HepG2 (cell line): Measurements from ENCODE around the gene HIPK2. TPM values are rescaled to one million over a fixed set of nuclear protein-coding genes. Genes with fewer than 3 reads are reported as not detected.

ENCODE experiments used
- ARHGAP35 ChIP-seq: sonication (generic); formaldehyde crosslinking; IDR thresholded peaks from 2 replicates; pipeline ENCODE4 v1.9.0; 2022; ENCODE audit warnings: mild to moderate bottlenecking, inconsistent platforms, moderate library complexity, missing genetic modification reagents, borderline replicate concordance
- ATF7 ChIP-seq, 2 experiments: fragments of 450-650 bp in 1 of 2; sonication (generic) in 1 of 2; formaldehyde crosslinking in 1 of 2; IDR thresholded peaks; 2 replicates each; pipeline versions ENCODE4 v1.4.0 to v1.6.1; 2016 to 2020; ENCODE audit warnings: antibody characterized with exemption in 1 of 2, mild to moderate bottlenecking in 1 of 2, missing genetic modification reagents in 1 of 2
- JUND ChIP-seq: sonication (generic); formaldehyde crosslinking; IDR thresholded peaks from 2 replicates; pipeline ENCODE4 v1.8.0; 2022; ENCODE audit warnings: mild to moderate bottlenecking, missing genetic modification reagents
- KDM1A ChIP-seq: IDR thresholded peaks from 2 replicates; pipeline ENCODE4 v1.6.1; 2016; ENCODE audit warnings: missing compliant biosample characterization
- LCORL ChIP-seq, 2 experiments: fragments of 450-650 bp in 1 of 2; sonication (generic) in 1 of 2; formaldehyde crosslinking in 1 of 2; IDR thresholded peaks; 2 replicates each; pipeline versions ENCODE4 v1.5.0 to v1.6.1; 2017 to 2020; ENCODE audit warnings: antibody characterized with exemption in 1 of 2, missing genetic modification reagents in 1 of 2
- MIER3 ChIP-seq: IDR thresholded peaks from 2 replicates; pipeline ENCODE4 v1.6.1; 2016; ENCODE audit warnings: missing compliant biosample characterization, borderline replicate concordance
- MTA3 ChIP-seq: sonication (generic); formaldehyde crosslinking; IDR thresholded peaks from 2 replicates; pipeline ENCODE4 v1.4.0; 2020; ENCODE audit warnings: missing genetic modification reagents
- RAD51 ChIP-seq: fragments of 450-650 bp; IDR thresholded peaks from 2 replicates; pipeline ENCODE4 v1.6.1; 2016; ENCODE audit warnings: borderline replicate concordance
- SIN3A ChIP-seq: IDR thresholded peaks from 2 replicates; pipeline ENCODE4 v1.6.1; 2011; ENCODE audit warnings: low read depth, mild to moderate bottlenecking, control low read depth, low read length, borderline replicate concordance
- SIX4 ChIP-seq: sonication (generic); formaldehyde crosslinking; IDR thresholded peaks from 2 replicates; pipeline ENCODE4 v1.4.0; 2020; ENCODE audit warnings: missing genetic modification reagents
- SMAD9 ChIP-seq: sonication (generic); formaldehyde crosslinking; IDR thresholded peaks from 2 replicates; pipeline ENCODE4 v1.5.1; 2020; ENCODE audit warnings: mild to moderate bottlenecking, missing genetic modification reagents
- SNRNP70 ChIP-seq: fragments of 200-400 bp; formaldehyde crosslinking; IDR thresholded peaks from 2 replicates; pipeline ENCODE4 v1.6.1; 2017; ENCODE audit warnings: mild to moderate bottlenecking, low read depth, low read length, moderate library complexity
- SRSF4 ChIP-seq: fragments of 200-400 bp; formaldehyde crosslinking; IDR thresholded peaks from one replicate; pipeline ENCODE4 v1.6.1; 2018; ENCODE audit warnings: mild to moderate bottlenecking, low read depth, low read length, moderate library complexity; ENCODE audit not compliant: poor library complexity, severe bottlenecking
- TRIM24 ChIP-seq: sonication (generic); formaldehyde crosslinking; IDR thresholded peaks from 2 replicates; pipeline ENCODE4 v1.8.0; 2022; ENCODE audit warnings: mild to moderate bottlenecking, missing genetic modification reagents
- ZC3H13 ChIP-seq: sonication (generic); formaldehyde crosslinking; IDR thresholded peaks from 2 replicates; pipeline ENCODE4 v1.8.1; 2023; ENCODE audit warnings: mild to moderate bottlenecking, missing genetic modification reagents, moderate library complexity
- ZFP62 ChIP-seq: sonication (generic); formaldehyde crosslinking; IDR thresholded peaks from 2 replicates; pipeline ENCODE4 v1.4.0; 2020; ENCODE audit warnings: missing genetic modification reagents
- ZFX ChIP-seq: sonication (generic); formaldehyde crosslinking; IDR thresholded peaks from 2 replicates; pipeline ENCODE4 v1.4.0; 2020; ENCODE audit warnings: mild to moderate bottlenecking, low read depth, missing genetic modification reagents, moderate library complexity
- ZMYM4 ChIP-seq: sonication (generic); formaldehyde crosslinking; IDR thresholded peaks from 2 replicates; pipeline ENCODE4 v1.8.1; 2023; ENCODE audit warnings: mild to moderate bottlenecking, missing genetic modification reagents
- ZNF17 ChIP-seq: sonication (generic); formaldehyde crosslinking; IDR thresholded peaks from 2 replicates; pipeline ENCODE4 v1.5.0; 2020; ENCODE audit warnings: mild to moderate bottlenecking, missing genetic modification reagents
- ZNF232 ChIP-seq: sonication (generic); formaldehyde crosslinking; IDR thresholded peaks from 2 replicates; pipeline ENCODE4 v1.4.0; 2020; ENCODE audit warnings: missing genetic modification reagents, borderline replicate concordance
- ZNF235 ChIP-seq: sonication (generic); formaldehyde crosslinking; IDR thresholded peaks from 2 replicates; pipeline ENCODE4 v1.8.1; 2023; ENCODE audit warnings: mild to moderate bottlenecking, missing genetic modification reagents, borderline replicate concordance
- ZNF614 ChIP-seq: IDR thresholded peaks from 2 replicates; pipeline ENCODE4 v1.6.1; 2018; ENCODE audit warnings: missing biosample characterization, missing genetic modification reagents, inconsistent platforms, borderline replicate concordance
- polyA plus RNA-seq, 8 experiments: library from polyadenylated mRNA; depleted of rRNA in 3 of 8; stranded (reverse) in 7 of 8; unstranded in 1 of 8; fragments of >200 nt; fragmentation: Illumina TruSeq in 4 of 8; extraction: Trizol in 4 of 8; gene quantifications; 2 replicates each; pipeline versions ENCODE4 v1.2.1 to v1.2.3, GENCODE V29; 2011 to 2016; ENCODE audit warnings: low read depth in 4 of 8, missing spikeins in 1 of 8, mixed read lengths in 1 of 8; ENCODE audit not compliant: insufficient read depth in 1 of 8
- total RNA-seq, 5 experiments: library from RNA; depleted of rRNA; stranded (reverse); fragments of >200 nt; fragmentation: Illumina TruSeq; extraction: Trizol; gene quantifications; 2 replicates each; pipeline ENCODE4 v1.2.3, GENCODE V29; 2016; ENCODE audit warnings: low read depth in 1 of 5
- TF ChIP-seq, protein P1 (sequence below): sonication (generic); formaldehyde crosslinking; IDR thresholded peaks from 2 replicates; pipeline ENCODE4 v1.8.1; 2023; ENCODE audit warnings: mild to moderate bottlenecking, inconsistent platforms, moderate library complexity, missing genetic modification reagents, borderline replicate concordance
- TF ChIP-seq, protein P2 (sequence below): sonication (generic); formaldehyde crosslinking; IDR thresholded peaks from 2 replicates; pipeline ENCODE4 v1.5.1; 2020; ENCODE audit warnings: mild to moderate bottlenecking, missing genetic modification reagents, borderline replicate concordance
- TF ChIP-seq, protein P3 (sequence below): sonication (generic); formaldehyde crosslinking; IDR thresholded peaks from 2 replicates; pipeline ENCODE4 v1.8.0; 2022; ENCODE audit warnings: mild to moderate bottlenecking, missing genetic modification reagents
- TF ChIP-seq, protein P4 (sequence below): sonication (generic); formaldehyde crosslinking; IDR thresholded peaks from 2 replicates; pipeline ENCODE4 v1.5.0; 2020; ENCODE audit warnings: mild to moderate bottlenecking, low read depth, missing genetic modification reagents, borderline replicate concordance

The HIPK2 gene
- total and polyA plus RNA-seq, 2 of the 13 experiments (the other 11 are each of a cell fraction or from before 2014, with no cell fraction given) = 14.4 to 20.2 TPM

DNA sequence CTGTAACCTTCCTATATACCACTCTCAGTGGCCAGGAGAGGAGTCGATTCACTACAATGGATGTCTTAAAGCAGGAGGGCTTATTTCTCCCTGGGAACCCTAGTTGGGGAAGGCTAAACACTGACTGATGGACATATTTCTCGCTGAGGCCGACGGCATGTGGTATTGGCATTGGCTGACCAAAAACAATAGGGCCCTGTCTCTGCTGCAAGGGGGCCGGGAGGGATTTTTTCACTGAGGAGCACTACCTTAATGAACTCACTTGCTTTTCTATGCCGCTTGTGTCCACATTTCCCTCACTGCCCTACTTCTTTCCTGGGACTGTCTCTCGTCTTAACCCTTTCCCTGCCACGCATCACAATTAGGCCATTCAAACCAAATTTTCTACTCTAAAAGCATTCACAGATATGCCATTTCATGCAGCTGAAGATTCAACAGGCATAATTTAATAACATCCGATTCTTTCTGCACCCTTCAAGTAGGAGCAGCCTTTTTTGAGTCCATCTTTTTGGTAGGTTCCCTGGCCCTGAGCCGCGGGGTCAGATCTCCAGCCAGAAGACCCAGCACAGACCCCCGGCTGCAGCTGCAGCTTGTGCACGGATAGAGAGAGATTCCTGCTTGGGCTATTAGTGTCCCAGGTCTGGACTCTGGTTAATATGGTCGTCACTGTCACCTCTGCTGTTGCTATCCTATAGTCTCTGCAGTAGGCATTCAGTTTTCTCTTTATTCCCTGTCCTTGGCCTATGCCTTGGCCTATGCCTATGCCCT, 118.7 kb downstream of the HIPK2 start (continued):
- TF ChIP-seq ATF7 (IDR thresholded peaks at IDR 0.05) = no peak
- no peak for TF ChIP-seq ATF7 (CRISPR knock-in tag; IDR thresholded peaks at IDR 0.05)
- TF ChIP-seq, protein P1, sequence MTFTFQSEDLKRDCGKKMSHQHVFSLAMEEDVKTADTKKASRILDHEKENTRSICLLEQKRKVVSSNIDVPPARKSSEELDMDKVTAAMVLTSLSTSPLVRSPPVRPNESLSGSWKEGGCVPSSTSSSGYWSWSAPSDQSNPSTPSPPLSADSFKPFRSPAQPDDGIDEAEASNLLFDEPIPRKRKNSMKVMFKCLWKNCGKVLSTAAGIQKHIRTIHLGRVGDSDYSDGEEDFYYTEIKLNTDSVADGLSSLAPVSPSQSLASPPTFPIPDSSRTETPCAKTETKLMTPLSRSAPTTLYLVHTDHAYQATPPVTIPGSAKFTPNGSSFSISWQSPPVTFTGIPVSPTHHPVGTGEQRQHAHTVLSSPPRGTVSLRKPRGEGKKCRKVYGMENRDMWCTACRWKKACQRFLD (CRISPR knock-in tag) = no peak
- peak; percentile 52; the same call in 1 of the 2 replicates for TF ChIP-seq ZFX (CRISPR knock-in tag)
- no peak; the same call in 1 of the 2 replicates for TF ChIP-seq ZNF614 (CRISPR knock-in tag)
- TF ChIP-seq SIN3A = no peak
- no peak for TF ChIP-seq ZNF17 (CRISPR knock-in tag)
- TF ChIP-seq MTA3 (CRISPR knock-in tag) = no peak
- TF ChIP-seq SIX4 (CRISPR knock-in tag) = no peak
- TF ChIP-seq, protein P2, sequence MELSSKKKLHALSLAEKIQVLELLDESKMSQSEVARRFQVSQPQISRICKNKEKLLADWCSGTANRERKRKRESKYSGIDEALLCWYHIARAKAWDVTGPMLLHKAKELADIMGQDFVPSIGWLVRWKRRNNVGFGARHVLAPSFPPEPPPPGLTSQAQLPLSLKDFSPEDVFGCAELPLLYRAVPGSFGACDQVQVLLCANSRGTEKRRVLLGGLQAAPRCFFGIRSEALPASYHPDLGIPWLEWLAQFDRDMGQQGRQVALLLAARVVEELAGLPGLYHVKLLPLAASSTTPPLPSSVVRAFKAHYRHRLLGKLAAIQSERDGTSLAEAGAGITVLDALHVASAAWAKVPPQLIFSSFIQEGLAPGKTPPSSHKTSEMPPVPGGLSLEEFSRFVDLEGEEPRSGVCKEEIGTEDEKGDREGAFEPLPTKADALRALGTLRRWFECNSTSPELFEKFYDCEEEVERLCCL = no peak
- TF ChIP-seq JUND (CRISPR knock-in tag) = no peak
- no peak for TF ChIP-seq SMAD9 (CRISPR knock-in tag)
- TF ChIP-seq LCORL (IDR thresholded peaks at IDR 0.05) = 0 out of 2 replicates have a peak, but pooled peaks have one; percentile 8
- TF ChIP-seq LCORL (CRISPR knock-in tag; IDR thresholded peaks at IDR 0.05) = peak; percentile 51; the same call in 1 of the 2 replicates
- no peak for TF ChIP-seq ZNF232 (CRISPR knock-in tag)
- TF ChIP-seq ZNF235 = no peak
- no peak for TF ChIP-seq RAD51
- TF ChIP-seq ZMYM4 (CRISPR knock-in tag) = no peak
- TF ChIP-seq MIER3 (CRISPR knock-in tag) = no peak
- no peak for TF ChIP-seq TRIM24 (CRISPR knock-in tag)
- TF ChIP-seq SRSF4 = no peak
- TF ChIP-seq, protein P3, sequence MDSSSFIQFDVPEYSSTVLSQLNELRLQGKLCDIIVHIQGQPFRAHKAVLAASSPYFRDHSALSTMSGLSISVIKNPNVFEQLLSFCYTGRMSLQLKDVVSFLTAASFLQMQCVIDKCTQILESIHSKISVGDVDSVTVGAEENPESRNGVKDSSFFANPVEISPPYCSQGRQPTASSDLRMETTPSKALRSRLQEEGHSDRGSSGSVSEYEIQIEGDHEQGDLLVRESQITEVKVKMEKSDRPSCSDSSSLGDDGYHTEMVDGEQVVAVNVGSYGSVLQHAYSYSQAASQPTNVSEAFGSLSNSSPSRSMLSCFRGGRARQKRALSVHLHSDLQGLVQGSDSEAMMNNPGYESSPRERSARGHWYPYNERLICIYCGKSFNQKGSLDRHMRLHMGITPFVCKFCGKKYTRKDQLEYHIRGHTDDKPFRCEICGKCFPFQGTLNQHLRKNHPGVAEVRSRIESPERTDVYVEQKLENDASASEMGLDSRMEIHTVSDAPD = no peak; the same call in 1 of the 2 replicates
- no peak for TF ChIP-seq SNRNP70
- TF ChIP-seq, protein P4, sequence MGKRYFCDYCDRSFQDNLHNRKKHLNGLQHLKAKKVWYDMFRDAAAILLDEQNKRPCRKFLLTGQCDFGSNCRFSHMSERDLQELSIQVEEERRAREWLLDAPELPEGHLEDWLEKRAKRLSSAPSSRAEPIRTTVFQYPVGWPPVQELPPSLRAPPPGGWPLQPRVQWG (CRISPR knock-in tag) = no peak
- TF ChIP-seq ARHGAP35 (CRISPR knock-in tag) = no peak
- no peak for TF ChIP-seq ZFP62 (CRISPR knock-in tag)
- no peak for TF ChIP-seq ZC3H13 (CRISPR knock-in tag)
- TF ChIP-seq KDM1A (CRISPR knock-in tag) = no peak
